NB4 (cell line): ENCODE measurements around the gene TFF2.

Experiments
- CTCF ChIP-seq: IDR thresholded peaks from one replicate; pipeline ENCODE4 v1.5.1; 2012; ENCODE audit warnings: low read depth, low read length
- MAX ChIP-seq: IDR thresholded peaks from 2 replicates; pipeline ENCODE4 v1.6.1; 2011; ENCODE audit warnings: low read depth, low read length
- MYC ChIP-seq: IDR thresholded peaks from 2 replicates; pipeline ENCODE4 v1.6.1; 2011; ENCODE audit warnings: low read depth, low read length
- POLR2A ChIP-seq: IDR thresholded peaks from 2 replicates; pipeline ENCODE4 v1.6.1; 2011; ENCODE audit warnings: mild to moderate bottlenecking; ENCODE audit not compliant: insufficient read length; ENCODE audit errors: extremely low read depth

DNA sequence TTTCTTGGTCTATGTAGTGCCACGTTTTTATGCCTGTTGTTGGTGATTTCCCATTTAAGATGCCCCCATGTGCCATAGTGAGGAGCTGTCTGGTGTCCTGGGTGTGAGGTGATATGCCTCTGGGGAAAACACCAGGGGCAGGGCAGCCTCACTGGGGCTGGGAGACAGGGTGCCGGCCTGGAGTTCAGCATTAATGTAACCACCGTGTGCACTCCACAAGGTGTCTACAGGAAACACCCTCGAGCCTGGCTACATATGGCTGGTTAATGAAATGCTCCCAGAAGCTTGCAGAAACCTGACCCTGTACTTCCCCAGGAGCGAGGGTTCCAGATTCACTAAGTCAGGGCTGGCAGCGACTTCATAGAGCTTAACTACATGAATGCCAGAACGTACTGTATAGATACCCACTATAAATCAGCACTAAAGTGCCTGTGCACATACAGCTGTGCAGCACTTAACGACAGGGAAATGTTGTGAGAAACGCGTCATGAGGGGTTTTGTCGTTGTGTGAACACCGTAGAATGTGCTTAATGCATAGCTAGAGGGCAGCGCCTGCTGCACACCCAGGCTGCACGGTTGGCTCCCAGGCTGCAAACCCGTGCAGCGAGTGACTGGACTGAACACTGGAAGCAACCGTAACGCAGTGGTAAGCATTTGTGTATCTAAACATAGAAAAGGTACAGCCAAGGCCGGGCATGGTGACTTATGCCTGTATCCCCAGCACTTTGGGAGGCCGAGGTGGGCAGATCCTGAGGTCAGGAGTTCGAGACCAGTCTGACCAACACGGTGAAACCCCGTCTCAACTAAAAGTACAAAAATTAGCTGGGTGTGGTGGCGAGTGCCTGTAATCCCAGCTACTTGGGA, 10.4 kb downstream of the TFF2 start:
- TF ChIP-seq CTCF = no peak
- TF ChIP-seq POLR2A = no peak
- no peak for TF ChIP-seq MAX
- TF ChIP-seq MYC = no peak
